ENCODE measurements around the gene ETS1. TPM values are rescaled to one million over a fixed set of nuclear protein-coding genes. Genes with fewer than 3 reads are reported as not detected.

ETS1 gene
- total RNA-seq, 2 donors from 2014 or later: 15.2 to 30.0 TPM

- intact Hi-C loops (cut with DNase I): loop anchor here (10.0 kb wide), 1 partner anchor 172 kb away; no protein-coding TSS in a partner anchor
- no peak overlapping the region for H3K27ac ChIP-seq
- H3K4me1 ChIP-seq (replicated peaks): no peaks in the 10 kb centered on the region
- no peak overlapping the region for H3K4me3 ChIP-seq
- no peak for DNase-seq (ENCODE audit: low spot score)
- TF ChIP-seq CTCF (IDR thresholded peaks at IDR 0.05) (no peak), POLR2A (IDR thresholded peaks at IDR 0.05) (no peak), POLR2AphosphoS5 (IDR thresholded peaks at IDR 0.05) (no peak)
- no peaks in the 10 kb centered on the region for H3K27me3 ChIP-seq (replicated peaks; ENCODE audit: insufficient read depth)
- 94% methylated on average over 6 of the region's 6 CpGs for WGBS
- no peaks in the 10 kb centered on the region for H3K9me3 ChIP-seq
- no peaks in the 10 kb centered on the region for H3K36me3 ChIP-seq
These were observed 120.3 kb downstream of the ETS1 start for GRCh38 chr11:128467041-128467440.

GRCh38 chr11:128465946-128466705 is 121.2 kb downstream of the ETS1 start:
- Histone ChIP-seq H3K27me3 (replicated peaks; ENCODE audit: insufficient read depth) (no peaks in the 10 kb centered on the region), H3K4me3 (no peak overlapping the region), H3K27ac (no peak overlapping the region), H3K36me3 (no peaks in the 10 kb centered on the region), H3K9me3 (no peaks in the 10 kb centered on the region), H3K4me1 (replicated peaks) (no peaks in the 10 kb centered on the region)
- intact Hi-C loops (cut with DNase I): loop anchor here (10.0 kb wide), 1 partner anchor 171 kb away; no protein-coding TSS in a partner anchor
- DNase-seq (ENCODE audit: low spot score): no peak
- 92% methylated on average over 15 of the region's 15 CpGs for WGBS
- no peak for TF ChIP-seq POLR2AphosphoS5 (IDR thresholded peaks at IDR 0.05)
- no peak for TF ChIP-seq CTCF (IDR thresholded peaks at IDR 0.05)
- no peak for TF ChIP-seq POLR2A (IDR thresholded peaks at IDR 0.05)

- TF ChIP-seq CTCF (IDR thresholded peaks at IDR 0.05): no peak
- TF ChIP-seq POLR2A (IDR thresholded peaks at IDR 0.05): no peak
- TF ChIP-seq POLR2AphosphoS5 (IDR thresholded peaks at IDR 0.05): no peak
- Histone ChIP-seq H3K36me3 (no peaks in the 10 kb centered on the region), H3K4me3 (no peak overlapping the region), H3K27ac (no peak overlapping the region), H3K4me1 (replicated peaks) (no peaks in the 10 kb centered on the region), H3K9me3 (no peaks in the 10 kb centered on the region), H3K27me3 (replicated peaks; ENCODE audit: insufficient read depth) (no peaks in the 10 kb centered on the region)
- WGBS: 89% methylated on average over 9 of the region's 9 CpGs
- DNase-seq (ENCODE audit: low spot score): no peak
- intact Hi-C loops (cut with DNase I): loop anchor here (10.0 kb wide), 1 partner anchor 171 kb away; no protein-coding TSS in a partner anchor
These were observed 121.8 kb downstream of the ETS1 start for GRCh38 chr11:128465531-128465930.

- WGBS: 86% methylated on average over 10 of the region's 10 CpGs
- H3K27me3 ChIP-seq (replicated peaks; ENCODE audit: insufficient read depth): no peaks in the 10 kb centered on the region
These were observed 122.4 kb downstream of the ETS1 start for GRCh38 chr11:128464878-128465450.

More at GRCh38 chr11:128464878-128465450, 122.4 kb downstream of the ETS1 start:
- H3K4me1 ChIP-seq (replicated peaks): no peaks in the 10 kb centered on the region
- no peak for TF ChIP-seq CTCF (IDR thresholded peaks at IDR 0.05)
- TF ChIP-seq POLR2A (IDR thresholded peaks at IDR 0.05): no peak
- TF ChIP-seq POLR2AphosphoS5 (IDR thresholded peaks at IDR 0.05): no peak
- intact Hi-C loops (cut with DNase I): loop anchor here (10.0 kb wide), 1 partner anchor 170 kb away; no protein-coding TSS in a partner anchor
- no peak overlapping the region for H3K4me3 ChIP-seq
- no peak overlapping the region for H3K27ac ChIP-seq
- H3K9me3 ChIP-seq: no peaks in the 10 kb centered on the region
- DNase-seq (ENCODE audit: low spot score): no peak
- no peaks in the 10 kb centered on the region for H3K36me3 ChIP-seq

Measured in prostate gland (tissue), 2 donors.